GM12878 (cell line): ENCODE measurements around the gene RGL1. TPM values are rescaled to one million over a fixed set of nuclear protein-coding genes. Genes with fewer than 3 reads are reported as not detected.

ENCODE experiments used
- ATAC-seq: fragments of 200-7000 bp; cut with Tn5 transposase; 3 replicates; pipeline ENCODE4 v1.9.1; 2020; ENCODE audit warnings: mild to moderate bottlenecking, moderate library complexity
- BruUV-seq: library from RNA; stranded (reverse); fragments of 400-500 nt; replicated peaks from 2 replicates; lab custom pipeline; 2021; lab: Mats Ljungman, UMichigan
- CTCF ChIA-PET: fragments of 300-600 bp; sonication (Branson Sonifier 250); formaldehyde crosslinking; extraction: SDS; loops from one replicate; lab custom pipeline; 2021; ENCODE audit warnings: inconsistent platforms; lab: Yijun Ruan, JAX
- POLR2A ChIA-PET: fragments of 350-600 bp; formaldehyde crosslinking; extraction: SDS; loops from one replicate; lab custom pipeline; 2021; ENCODE audit warnings: inconsistent platforms; lab: Charles Lee
- RAD21 ChIA-PET: fragments of 300-600 bp; sonication (Branson Sonifier 250); formaldehyde crosslinking; loops from one replicate; lab custom pipeline; 2023; ENCODE audit warnings: antibody characterized with exemption; ENCODE audit not compliant: unreplicated experiment; lab: Charles Lee
- SMC1A ChIA-PET: fragments of 300-600 bp; sonication (Branson Sonifier 250); formaldehyde crosslinking; loops from one replicate; lab custom pipeline; 2023; ENCODE audit not compliant: unreplicated experiment, uncharacterized antibody; lab: Charles Lee
- DNase-seq: peaks from one replicate; pipeline ENCODE4 v3.0.0-alpha.2; 2011; ENCODE audit warnings: low read depth, low spot score
- FAIRE-seq: peaks from 3 replicates; lab custom pipeline; 2011; peaks lifted over from hg19 to GRCh38; lab: Jason Lieb, UNC
- H2AFZ ChIP-seq: 2 replicates; pipeline ENCODE4 v1.6.0; 2011; ENCODE audit warnings: low read depth, low read length, control low read depth; ENCODE audit not compliant: control insufficient read depth
- H3K27ac ChIP-seq: 2 replicates; pipeline ENCODE4 v1.5.1; 2011; ENCODE audit warnings: control low read depth; ENCODE audit not compliant: control insufficient read depth, insufficient read depth
- H3K27me3 ChIP-seq, 2 experiments: replicated peaks in 1 of 2; 2 replicates each; pipeline versions ENCODE4 v1.6.0 to v1.6.1; 2011; ENCODE audit warnings: low read length in 1 of 2; ENCODE audit not compliant: control insufficient read depth in 2 of 2, insufficient read depth in 2 of 2
- H3K36me3 ChIP-seq, 2 experiments: 2 replicates each; pipeline ENCODE4 v1.5.1; 2011; ENCODE audit warnings: low read length in 1 of 2; ENCODE audit not compliant: control insufficient read depth in 2 of 2, insufficient read depth in 2 of 2
- H3K4me1 ChIP-seq: 2 replicates; pipeline ENCODE4 v1.6.1; 2011; ENCODE audit warnings: mild to moderate bottlenecking, low read length, moderate library complexity, mixed read lengths; ENCODE audit not compliant: control insufficient read depth, insufficient read depth
- H3K4me2 ChIP-seq: 2 replicates; pipeline ENCODE4 v1.6.0; 2011; ENCODE audit warnings: control low read depth; ENCODE audit not compliant: control insufficient read depth, insufficient read depth
- H3K4me3 ChIP-seq: fragments of 200-600 bp; sonication (generic); 2 replicates; pipeline ENCODE4 v1.5.1; 2016
- H3K79me2 ChIP-seq: 2 replicates; pipeline ENCODE4 v1.6.0; 2011; ENCODE audit warnings: low read length; ENCODE audit not compliant: control insufficient read depth, insufficient read depth
- H3K9ac ChIP-seq: 2 replicates; pipeline ENCODE4 v1.8.0; 2011; ENCODE audit warnings: low read length, control low read depth, mixed read lengths; ENCODE audit not compliant: control insufficient read depth, insufficient read depth
- H3K9me3 ChIP-seq: replicated peaks from 3 replicates; pipeline ENCODE4 v1.5.1; 2011; ENCODE audit warnings: mild to moderate bottlenecking, low read length; ENCODE audit not compliant: control insufficient read depth, insufficient read depth
- H4K20me1 ChIP-seq: 2 replicates; pipeline ENCODE4 v1.6.0; 2011; ENCODE audit not compliant: control insufficient read depth, insufficient read depth
- ATF2 ChIP-seq: IDR thresholded peaks from 2 replicates; pipeline ENCODE4 v1.6.1; 2012; ENCODE audit warnings: low read length, inconsistent platforms
- EP300 ChIP-seq, 2 experiments: fragments of 150-350 bp in 1 of 2; IDR thresholded peaks; 2 replicates each; pipeline ENCODE4 v1.6.1; 2011 to 2012; ENCODE audit warnings: low read depth in 2 of 2, low read length in 2 of 2, borderline replicate concordance in 1 of 2, improper control_type of control experiment in 1 of 2, inconsistent platforms in 1 of 2; ENCODE audit not compliant: control insufficient read depth in 1 of 2
- GABPA ChIP-seq: IDR thresholded peaks from 2 replicates; pipeline ENCODE4 v1.6.1; 2014; ENCODE audit warnings: antibody characterized with exemption, low read depth, mild to moderate bottlenecking, inconsistent platforms
- IKZF1 ChIP-seq: fragments of 450-650 bp; conservative IDR thresholded peaks from 2 replicates; pipeline ENCODE4 v1.6.1; 2017; ENCODE audit warnings: antibody characterized with exemption, mild to moderate bottlenecking
- KAT2A ChIP-seq: conservative IDR thresholded peaks from 2 replicates; pipeline ENCODE4 v1.6.1; 2011; ENCODE audit warnings: low read depth, low read length; ENCODE audit not compliant: control insufficient read depth
- NKRF ChIP-seq: fragments of 450-650 bp; conservative IDR thresholded peaks from 2 replicates; pipeline ENCODE4 v1.6.1; 2017; ENCODE audit warnings: mild to moderate bottlenecking, moderate library complexity
- NR2F1 ChIP-seq: fragments of 450-650 bp; conservative IDR thresholded peaks from 2 replicates; pipeline ENCODE4 v1.6.1; 2017; ENCODE audit warnings: mild to moderate bottlenecking
- PKNOX1 ChIP-seq: fragments of 450-650 bp; IDR thresholded peaks from 2 replicates; pipeline ENCODE4 v1.6.1; 2016; ENCODE audit warnings: mild to moderate bottlenecking
- PML ChIP-seq: IDR thresholded peaks from 2 replicates; pipeline ENCODE4 v1.6.1; 2012; ENCODE audit warnings: low read length, inconsistent platforms
- POU2F2 ChIP-seq: IDR thresholded peaks from 3 replicates; pipeline ENCODE4 v1.6.1; 2011; ENCODE audit warnings: low read depth, mild to moderate bottlenecking, low read length, borderline replicate concordance
- RUNX3 ChIP-seq: IDR thresholded peaks from 2 replicates; pipeline ENCODE4 v1.6.1; 2012; ENCODE audit warnings: low read length, inconsistent platforms
- SMC3 ChIP-seq: IDR thresholded peaks from 2 replicates; pipeline ENCODE4 v1.6.1; 2011; ENCODE audit warnings: low read length, improper control_type of control experiment, borderline replicate concordance
- SP1 ChIP-seq: IDR thresholded peaks from one replicate; pipeline ENCODE4 v1.6.1; 2011; ENCODE audit warnings: low read depth, low read length
- ZBTB33 ChIP-seq: fragments of 450-650 bp; IDR thresholded peaks from 2 replicates; pipeline ENCODE4 v1.6.1; 2017; ENCODE audit warnings: mild to moderate bottlenecking
- ZNF384 ChIP-seq: IDR thresholded peaks from 2 replicates; pipeline ENCODE4 v1.6.1; 2012; ENCODE audit warnings: low read depth, mild to moderate bottlenecking, low read length, improper control_type of control experiment, borderline replicate concordance
- WGBS: methylation state at CpG from one replicate; pipeline ENCODE4 v1.1.6; 2016; ENCODE audit warnings: low lambda C conversion rate; ENCODE audit not compliant: insufficient replicate concordance, insufficient coverage; ENCODE audit errors: missing lambda C conversion rate; 5-methylcytosine and 5-hydroxymethylcytosine counted together
- in situ Hi-C: fragments of 300-500 bp; cut with MboI; formaldehyde crosslinking; loops from 9 replicates; pipeline ENCODE4 v1.14.3; 2018; ENCODE audit warnings: mixed read lengths
- intact Hi-C: fragments of 100-400 bp; cut with micrococcal nuclease; formaldehyde crosslinking; loops from one replicate; pipeline ENCODE4 v1.14.2; 2022; ENCODE audit not compliant: unreplicated experiment
- polyA plus RNA-seq, 11 experiments: library from polyadenylated mRNA; depleted of rRNA in 4 of 11; unstranded in 6 of 11; stranded (reverse) in 5 of 11; fragments of >200 nt; fragmentation: Nextera tagmentation in 4 of 11; fragmentation: Illumina TruSeq in 1 of 11; extraction: Ambion mirVana in 4 of 11; extraction: Trizol in 1 of 11; gene quantifications; 1 replicate in 1 of 11; 2 replicates in 10 of 11; pipeline versions ENCODE4 v1.2.1 to v1.2.3, GENCODE V29; 2011 to 2016; ENCODE audit warnings: inconsistent platforms in 2 of 11, missing spikeins in 2 of 11, low read depth in 1 of 11
- total RNA-seq, 4 experiments: library from RNA; depleted of rRNA in 3 of 4; stranded (reverse); fragments of >200 nt in 3 of 4; fragmentation: Illumina TruSeq in 1 of 4; extraction: Trizol in 1 of 4; gene quantifications; 2 replicates each; pipeline versions ENCODE4 v1.2.1 to v1.2.3, GENCODE V29; 2013 to 2021

Gene RGL1
- total and polyA plus RNA-seq, 10 of the 15 experiments (the other 5 are each of a cell fraction or from before 2014, with no cell fraction given), result 8.1 to 25.0 (median 19.0) TPM

GRCh38 chr1:183889095-183889494, 84.2 kb downstream of the RGL1 start (continued):
- no peak for TF ChIP-seq PKNOX1
- TF ChIP-seq KAT2A, result no peak
- no peak for TF ChIP-seq NKRF

- peak; percentile 79 for ATAC-seq
- ChIA-PET SMC1A (interaction anchor here (0.6 to 12.0 kb wide), 17 partner anchors 9 to 217 kb away, joined by 3 to 134 read pairs (median 3); no protein-coding TSS in a partner anchor), RAD21 (interaction anchor here (0.7 to 1.0 kb wide), 3 partner anchors 20 to 152 kb away, joined by 3 read pairs; no protein-coding TSS in a partner anchor), POLR2A (interaction anchor here (1.6 kb wide), 2 partner anchors 9 to 20 kb away, joined by 3 to 6 read pairs; no protein-coding TSS in a partner anchor), CTCF (interaction anchor here (1.2 to 7.2 kb wide), 5 partner anchors 17 to 236 kb away, joined by 5 to 44 read pairs (median 8); no protein-coding TSS in a partner anchor)
- H3K4me2 ChIP-seq, result peak overlapping the region; percentile 65
- H3K79me2 ChIP-seq, result no peaks in the 10 kb centered on the region; the same call in 1 of the 2 replicates
- DNase-seq, result no peak
- H3K4me1 ChIP-seq, result peaks cover 71% of the 10 kb centered on the region
- no peaks in the 10 kb centered on the region; the same call in 2 of the 3 replicates for H3K9me3 ChIP-seq
- WGBS, result 37% methylated on average over 3 of the region's 3 CpGs
- FAIRE-seq, result no peak
- no peak overlapping the region for H2AFZ ChIP-seq
- H3K27me3 ChIP-seq, result no peaks in the 10 kb centered on the region
- peak overlapping the region; percentile 56 for H3K27ac ChIP-seq
- in situ Hi-C loops (no loop called here), intact Hi-C loops (no loop called here)
- peak overlapping the region; percentile 8; the same call in 1 of the 2 replicates for H3K9ac ChIP-seq
- H4K20me1 ChIP-seq, result no peaks in the 10 kb centered on the region
- H3K36me3 ChIP-seq, result peaks cover 7 to 37% of the 10 kb centered on the region in 2 experiments
- no peak overlapping the region for H3K4me3 ChIP-seq
- no TSS peak for BruUV-seq
- TF ChIP-seq POU2F2 (peak; percentile 75; the same call in 1 of the 3 replicates), ZNF384 (0 out of 2 replicates have a peak, but pooled peaks have one; percentile 20), ATF2 (peak; percentile 18; the same call in 1 of the 2 replicates), SP1 (no peak), NR2F1 (peak; percentile 70), GABPA (no peak), IKZF1 (0 out of 2 replicates have a peak, but pooled peaks have one; percentile 21), RUNX3 (peak; percentile 69), ZBTB33 (no peak), EP300 (IDR thresholded peaks at IDR 0.05; ENCODE audit: borderline replicate concordance in 1 of 2, control insufficient read depth in 1 of 2, low read depth in 2 of 2, low read length in 2 of 2) (no peak), SMC3 (no peak), PML (peak; percentile 48; the same call in 1 of the 2 replicates)
Observed at GRCh38 chr1:183891158-183891856, 86.4 kb downstream of the RGL1 start.
